ENCODE results near the gene TULP4.

GRCh38 chr6:158312672-158313397 lies 570 bp downstream of the TULP4 start:
- no peak for TF ChIP-seq CTCF (IDR thresholded peaks at IDR 0.05)
- no peak for TF ChIP-seq ZFX (IDR thresholded peaks at IDR 0.05; ENCODE audit: borderline replicate concordance)
